ENCODE results near the gene HID1.

DNA sequence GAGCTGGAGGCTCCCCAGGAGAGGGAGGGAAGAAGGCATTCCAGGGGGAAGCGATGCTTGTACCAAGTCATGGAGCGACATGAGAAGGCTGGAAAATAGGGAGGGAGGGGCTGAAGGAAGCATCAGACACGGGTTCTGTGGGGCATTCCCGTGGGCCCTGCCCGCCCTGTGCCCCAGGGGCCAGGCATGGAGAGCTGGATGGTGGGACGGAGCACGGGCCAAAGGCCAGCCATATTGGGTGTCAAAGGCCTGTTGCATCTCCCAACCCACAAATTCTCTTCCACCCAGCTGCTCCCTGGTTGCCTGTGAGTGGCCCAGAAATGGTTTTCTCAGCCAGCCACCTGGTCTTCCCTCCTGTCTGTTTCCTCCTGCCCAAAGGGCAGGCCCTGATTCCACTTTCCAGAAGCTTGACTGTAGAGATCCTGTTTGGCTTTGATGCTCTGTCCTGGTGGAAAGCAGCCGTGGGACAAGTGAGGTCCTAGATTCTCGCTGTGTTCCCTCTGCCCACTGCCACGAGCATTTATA lies 18.1 kb upstream of the HID1 start:
- TF ChIP-seq, protein P1, sequence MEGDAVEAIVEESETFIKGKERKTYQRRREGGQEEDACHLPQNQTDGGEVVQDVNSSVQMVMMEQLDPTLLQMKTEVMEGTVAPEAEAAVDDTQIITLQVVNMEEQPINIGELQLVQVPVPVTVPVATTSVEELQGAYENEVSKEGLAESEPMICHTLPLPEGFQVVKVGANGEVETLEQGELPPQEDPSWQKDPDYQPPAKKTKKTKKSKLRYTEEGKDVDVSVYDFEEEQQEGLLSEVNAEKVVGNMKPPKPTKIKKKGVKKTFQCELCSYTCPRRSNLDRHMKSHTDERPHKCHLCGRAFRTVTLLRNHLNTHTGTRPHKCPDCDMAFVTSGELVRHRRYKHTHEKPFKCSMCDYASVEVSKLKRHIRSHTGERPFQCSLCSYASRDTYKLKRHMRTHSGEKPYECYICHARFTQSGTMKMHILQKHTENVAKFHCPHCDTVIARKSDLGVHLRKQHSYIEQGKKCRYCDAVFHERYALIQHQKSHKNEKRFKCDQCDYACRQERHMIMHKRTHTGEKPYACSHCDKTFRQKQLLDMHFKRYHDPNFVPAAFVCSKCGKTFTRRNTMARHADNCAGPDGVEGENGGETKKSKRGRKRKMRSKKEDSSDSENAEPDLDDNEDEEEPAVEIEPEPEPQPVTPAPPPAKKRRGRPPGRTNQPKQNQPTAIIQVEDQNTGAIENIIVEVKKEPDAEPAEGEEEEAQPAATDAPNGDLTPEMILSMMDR (IDR thresholded peaks at IDR 0.05), result no peak
- TF ChIP-seq POLR2AphosphoS5 (IDR thresholded peaks at IDR 0.05) (no peak), POLR2A (IDR thresholded peaks at IDR 0.05) (no peak)
